CD4-positive, alpha-beta memory T cell (primary cell): ENCODE results near the gene FAM81A. TPM values are rescaled to one million over a fixed set of nuclear protein-coding genes. Genes with fewer than 3 reads are reported as not detected.

Experiments used
- CTCF ChIA-PET: fragments of 350-600 bp; sonication (Branson Sonifier 250); formaldehyde crosslinking; loops from one replicate; lab custom pipeline; 2021; ENCODE audit warnings: inconsistent platforms; ENCODE audit not compliant: partially characterized antibody; lab: Charles Lee
- POLR2A ChIA-PET: fragments of 350-600 bp; sonication (Branson Sonifier 250); formaldehyde crosslinking; loops from one replicate; lab custom pipeline; 2021; ENCODE audit not compliant: partially characterized antibody; lab: Charles Lee
- DNase-seq, 5 donors: peaks; one replicate each; pipeline versions ENCODE4 v3.0.0 to v3.0.0-alpha.2; 2020 to 2022; ENCODE audit warnings: mixed read lengths in 1 of 5
- H3K27ac ChIP-seq: one replicate; pipeline ENCODE4 v1.7.0; 2013; ENCODE audit warnings: low read depth, low read length
- H3K27me3 ChIP-seq: 2 replicates; pipeline ENCODE4 v1.7.0; 2013; ENCODE audit warnings: mild to moderate bottlenecking, low read length, moderate library complexity; ENCODE audit not compliant: insufficient read depth
- H3K36me3 ChIP-seq: 2 replicates; pipeline ENCODE4 v1.7.0; 2013; ENCODE audit warnings: mild to moderate bottlenecking, low read length, moderate library complexity; ENCODE audit not compliant: insufficient read depth
- H3K4me1 ChIP-seq: 2 replicates; pipeline ENCODE4 v1.7.0; 2013; ENCODE audit warnings: mild to moderate bottlenecking, low read length, moderate library complexity; ENCODE audit not compliant: insufficient read depth
- H3K4me3 ChIP-seq, 2 donors: one replicate each; pipeline ENCODE4 v1.7.0; 2013; ENCODE audit warnings: low read length in 2 of 2, mild to moderate bottlenecking in 1 of 2
- H3K9me3 ChIP-seq, 2 donors: one replicate each; pipeline ENCODE4 v1.7.0; 2013; ENCODE audit warnings: low read length in 2 of 2, control low read depth in 1 of 2; ENCODE audit not compliant: control insufficient read depth in 1 of 2
- H3K27ac Mint-ChIP-seq, 7 donors: one replicate each; pipeline ENCODE4 v1.8.0; 2020 to 2021; ENCODE audit warnings: mixed read lengths in 7 of 7, mild to moderate bottlenecking in 6 of 7, inconsistent platforms in 3 of 7, moderate library complexity in 3 of 7
- H3K27me3 Mint-ChIP-seq, 2 donors: one replicate each; pipeline ENCODE4 v1.8.0; 2020 to 2021; ENCODE audit warnings: mixed read lengths in 2 of 2
- H3K36me3 Mint-ChIP-seq, 2 donors: one replicate each; pipeline ENCODE4 v1.8.0; 2020 to 2021; ENCODE audit warnings: mixed read lengths in 2 of 2, inconsistent platforms in 1 of 2, mild to moderate bottlenecking in 1 of 2
- H3K4me1 Mint-ChIP-seq, 4 donors: one replicate each; pipeline ENCODE4 v1.8.0; 2020 to 2021; ENCODE audit warnings: mixed read lengths in 4 of 4, mild to moderate bottlenecking in 1 of 4
- H3K4me3 Mint-ChIP-seq, 8 donors: one replicate each; pipeline ENCODE4 v1.8.0; 2020 to 2021; ENCODE audit warnings: mixed read lengths in 8 of 8, mild to moderate bottlenecking in 7 of 8, moderate library complexity in 6 of 8, inconsistent platforms in 3 of 8
- H3K9me3 Mint-ChIP-seq, 8 donors: one replicate each; pipeline ENCODE4 v1.8.0; 2020 to 2021; ENCODE audit warnings: mixed read lengths in 8 of 8, mild to moderate bottlenecking in 5 of 8, inconsistent platforms in 3 of 8, moderate library complexity in 1 of 8
- intact Hi-C: fragments of 100-400 bp; cut with micrococcal nuclease; formaldehyde crosslinking; loops from one replicate; pipeline ENCODE4 v1.15.1; 2023
- polyA plus RNA-seq, 2 donors: library from polyadenylated mRNA; unstranded; fragments of 300-500 nt; fragmentation: Illumina TruSeq; gene quantifications; one replicate each; pipeline ENCODE4 v1.2.3, GENCODE V29; 2021
- total RNA-seq, 2 experiments: library from RNA; stranded (reverse); gene quantifications; one replicate each; pipeline ENCODE4 v1.2.3, GENCODE V29; 2021

The FAM81A gene
- total and polyA plus RNA-seq, 4 experiments from 2014 or later = not detected

GRCh38 chr15:59439576-59439975 lies 1.6 kb downstream of the FAM81A start:
- ChIA-PET POLR2A (no interaction called here), CTCF (no interaction called here)
- H3K36me3 Mint-ChIP-seq = no peaks in the 10 kb centered on the region
- H3K4me1 Mint-ChIP-seq = peaks cover 12 to 28% (median 21%) of the 10 kb centered on the region in 4 donors
- H3K4me3 ChIP-seq = no peak overlapping the region
- no peaks in the 10 kb centered on the region for H3K9me3 ChIP-seq
- no peak overlapping the region for H3K27ac ChIP-seq
- H3K27me3 ChIP-seq = peaks cover 19% of the 10 kb centered on the region
- DNase-seq = no peak
- H3K4me3 Mint-ChIP-seq = peak overlapping the region in 3 of 8 donors; percentile 3 to 75 (median 9)
- H3K36me3 ChIP-seq = no peaks in the 10 kb centered on the region
- H3K27me3 Mint-ChIP-seq = peaks cover 25 to 38% of the 10 kb centered on the region in 2 donors
- no peak overlapping the region for H3K27ac Mint-ChIP-seq
- H3K9me3 Mint-ChIP-seq = no peaks in the 10 kb centered on the region
- intact Hi-C loops = no loop called here
- peaks cover 15% of the 10 kb centered on the region for H3K4me1 ChIP-seq

GRCh38 chr15:59443341-59444072 lies 5.5 kb downstream of the FAM81A start:
- Mint-ChIP-seq H3K4me3 (no peak overlapping the region), H3K36me3 (no peaks in the 10 kb centered on the region), H3K27ac (no peak overlapping the region), H3K9me3 (no peaks in the 10 kb centered on the region), H3K4me1 (peaks cover under 1 to 7% (median 4%) of the 10 kb centered on the region in 4 donors), H3K27me3 (peaks cover 6 to 11% of the 10 kb centered on the region in 2 donors)
- Histone ChIP-seq H3K36me3 (no peaks in the 10 kb centered on the region), H3K9me3 (no peaks in the 10 kb centered on the region), H3K4me1 (peaks cover 2% of the 10 kb centered on the region), H3K4me3 (no peak overlapping the region), H3K27ac (no peak overlapping the region), H3K27me3 (peaks cover 2% of the 10 kb centered on the region)
- no peak for DNase-seq
- intact Hi-C loops = no loop called here
- ChIA-PET POLR2A (no interaction called here), CTCF (no interaction called here)

DNA sequence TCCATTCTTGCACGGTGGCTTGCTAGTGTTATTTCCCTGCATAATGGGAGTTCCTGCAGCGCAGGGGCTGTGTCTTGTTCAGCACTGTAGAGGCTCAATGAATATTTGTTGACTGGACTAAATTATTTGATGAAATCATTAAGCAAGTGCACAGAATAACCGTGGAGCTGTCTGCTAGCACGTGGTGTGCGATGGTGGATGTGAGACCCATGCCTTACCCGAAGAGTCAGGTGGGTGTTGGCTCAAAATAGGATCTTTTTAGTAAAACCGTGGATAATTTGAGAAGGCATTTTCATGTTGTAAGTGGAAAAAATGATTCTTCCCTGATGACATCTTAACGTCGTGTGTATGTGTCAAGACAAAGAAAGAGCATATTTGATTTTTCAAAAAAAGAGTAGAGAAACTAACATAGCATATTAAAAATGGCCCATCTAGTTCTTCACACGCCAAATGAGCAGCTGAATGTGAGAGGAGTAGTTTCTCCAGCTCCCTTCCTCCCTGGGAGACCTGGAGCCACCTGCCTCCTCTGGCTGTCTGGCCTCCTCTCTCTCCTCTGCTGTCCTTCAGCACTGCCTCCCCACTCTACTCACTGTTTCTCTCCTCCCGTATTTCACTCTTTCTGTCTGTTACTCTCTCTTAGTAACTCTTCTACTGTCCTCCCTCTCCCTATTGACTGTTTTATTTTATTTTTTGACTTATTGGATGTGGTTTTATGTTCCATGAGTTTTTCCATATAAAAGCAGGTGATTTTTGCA lies 6.3 kb downstream of the FAM81A start:
- H3K4me1 Mint-ChIP-seq = peaks cover 0 to 2% (median 0%) of the 10 kb centered on the region in 4 donors
- H3K27ac Mint-ChIP-seq = peak overlapping the region in 1 of 7 donors; percentile 4
- H3K36me3 Mint-ChIP-seq = no peaks in the 10 kb centered on the region
- H3K27ac ChIP-seq = no peak overlapping the region
- H3K27me3 Mint-ChIP-seq = peaks cover 0 to 6% of the 10 kb centered on the region in 2 donors
- H3K27me3 ChIP-seq = no peaks in the 10 kb centered on the region
- H3K36me3 ChIP-seq = no peaks in the 10 kb centered on the region
- POLR2A ChIA-PET = no interaction called here
- H3K4me1 ChIP-seq = no peaks in the 10 kb centered on the region
- DNase-seq = no peak
- no peaks in the 10 kb centered on the region for H3K9me3 Mint-ChIP-seq
- CTCF ChIA-PET = no interaction called here
- no peaks in the 10 kb centered on the region for H3K9me3 ChIP-seq
- no peak overlapping the region for H3K4me3 ChIP-seq
- intact Hi-C loops = no loop called here
- H3K4me3 Mint-ChIP-seq = no peak overlapping the region

- ChIA-PET CTCF (no interaction called here), POLR2A (no interaction called here)
- H3K27ac Mint-ChIP-seq = no peak overlapping the region
- Histone ChIP-seq H3K9me3 (no peaks in the 10 kb centered on the region), H3K4me3 (no peak overlapping the region), H3K27ac (no peak overlapping the region), H3K36me3 (no peaks in the 10 kb centered on the region), H3K27me3 (no peaks in the 10 kb centered on the region), H3K4me1 (no peaks in the 10 kb centered on the region)
- no peaks in the 10 kb centered on the region for H3K9me3 Mint-ChIP-seq
- no peak for DNase-seq
- H3K27me3 Mint-ChIP-seq = peaks cover 0 to 6% of the 10 kb centered on the region in 2 donors
- H3K4me3 Mint-ChIP-seq = no peak overlapping the region
- intact Hi-C loops = no loop called here
- H3K36me3 Mint-ChIP-seq = no peaks in the 10 kb centered on the region
- no peaks in the 10 kb centered on the region for H3K4me1 Mint-ChIP-seq
Observed at GRCh38 chr15:59444980-59445545, 7.1 kb downstream of the FAM81A start.

GRCh38 chr15:59446232-59446957 lies 8.4 kb downstream of the FAM81A start:
- no peaks in the 10 kb centered on the region for H3K27me3 ChIP-seq
- CTCF ChIA-PET = no interaction called here
- no peak for DNase-seq
- Mint-ChIP-seq H3K4me3 (no peak overlapping the region), H3K27ac (no peak overlapping the region), H3K27me3 (peaks cover 0 to 4% of the 10 kb centered on the region in 2 donors), H3K36me3 (no peaks in the 10 kb centered on the region), H3K9me3 (no peaks in the 10 kb centered on the region), H3K4me1 (no peaks in the 10 kb centered on the region)
- H3K36me3 ChIP-seq = no peaks in the 10 kb centered on the region
- intact Hi-C loops = no loop called here
- no peaks in the 10 kb centered on the region for H3K9me3 ChIP-seq
- POLR2A ChIA-PET = no interaction called here
- H3K4me3 ChIP-seq = no peak overlapping the region
- no peaks in the 10 kb centered on the region for H3K4me1 ChIP-seq
- no peak overlapping the region for H3K27ac ChIP-seq

DNA sequence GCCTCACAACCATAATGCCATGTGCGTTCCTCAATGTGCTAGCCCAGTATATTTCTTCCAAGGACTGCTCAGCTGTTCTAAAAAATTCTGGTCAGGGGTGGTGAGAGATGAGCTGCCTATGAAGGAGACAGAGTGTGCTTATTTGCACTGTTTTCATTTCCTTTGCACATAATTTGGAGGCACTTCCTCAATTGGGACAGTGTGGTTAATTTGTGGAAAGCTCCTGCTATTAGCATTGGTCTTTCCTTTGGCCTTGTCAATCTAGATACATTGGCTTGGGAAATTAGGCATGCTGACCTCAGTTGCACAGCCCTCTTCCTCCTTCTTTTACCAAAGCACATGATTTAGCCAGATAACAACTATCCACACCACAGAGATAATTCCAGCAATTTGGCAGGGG lies 9.4 kb downstream of the FAM81A start:
- ChIA-PET CTCF (no interaction called here), POLR2A (no interaction called here)
- DNase-seq = no peak
- Mint-ChIP-seq H3K4me1 (no peaks in the 10 kb centered on the region), H3K36me3 (no peaks in the 10 kb centered on the region), H3K27ac (no peak overlapping the region), H3K27me3 (peaks cover 0 to 2% of the 10 kb centered on the region in 2 donors), H3K9me3 (no peaks in the 10 kb centered on the region), H3K4me3 (peak overlapping the region in 1 of 8 donors; percentile 29)
- Histone ChIP-seq H3K27ac (no peak overlapping the region), H3K9me3 (no peaks in the 10 kb centered on the region), H3K36me3 (no peaks in the 10 kb centered on the region), H3K27me3 (no peaks in the 10 kb centered on the region), H3K4me1 (no peaks in the 10 kb centered on the region), H3K4me3 (no peak overlapping the region)
- intact Hi-C loops = no loop called here

GRCh38 chr15:59448871-59449270 lies 10.9 kb downstream of the FAM81A start:
- H3K27ac ChIP-seq = no peak overlapping the region
- H3K4me1 ChIP-seq = no peaks in the 10 kb centered on the region
- no peak overlapping the region for H3K4me3 Mint-ChIP-seq
- no peak for DNase-seq
- no peak overlapping the region for H3K4me3 ChIP-seq
- CTCF ChIA-PET = no interaction called here
- intact Hi-C loops = no loop called here
- POLR2A ChIA-PET = interaction anchor here (0.6 kb wide), 1 partner anchor 248 kb away, joined by 3 read pairs; no protein-coding TSS in a partner anchor
- no peaks in the 10 kb centered on the region for H3K36me3 ChIP-seq
- no peaks in the 10 kb centered on the region for H3K9me3 ChIP-seq
- H3K36me3 Mint-ChIP-seq = no peaks in the 10 kb centered on the region
- H3K4me1 Mint-ChIP-seq = no peaks in the 10 kb centered on the region
- H3K9me3 Mint-ChIP-seq = no peaks in the 10 kb centered on the region
- H3K27me3 ChIP-seq = no peaks in the 10 kb centered on the region
- peaks cover 0 to 2% of the 10 kb centered on the region in 2 donors for H3K27me3 Mint-ChIP-seq
- no peak overlapping the region for H3K27ac Mint-ChIP-seq
